HCT116 (cell line): ENCODE data around the gene TMPRSS3. TPM values are rescaled to one million over a fixed set of nuclear protein-coding genes. Genes with fewer than 3 reads are reported as not detected.

Source experiments
- ATAC-seq: fragments of 200-7000 bp; cut with Tn5 transposase; 2 replicates; pipeline ENCODE4 v1.9.1; 2020; ENCODE audit warnings: mild to moderate bottlenecking, moderate library complexity
- BruUV-seq: library from RNA; stranded (reverse); fragments of 400-500 nt; replicated peaks from 2 replicates; lab custom pipeline; 2021; lab: Mats Ljungman, UMichigan
- CTCF ChIA-PET: fragments of 300-600 bp; sonication (Branson Sonifier 250); formaldehyde crosslinking; loops from one replicate; lab custom pipeline; 2021; ENCODE audit warnings: antibody characterized with exemption; lab: Charles Lee
- POLR2A ChIA-PET: fragments of 300-600, 350-600 bp; sonication (Branson Sonifier 250); formaldehyde crosslinking; loops from one replicate; lab custom pipeline; 2021; ENCODE audit warnings: antibody characterized with exemption; lab: Charles Lee
- RAD21 ChIA-PET, 2 experiments: fragments of 300-600 bp; sonication (Branson Sonifier 250); formaldehyde crosslinking; loops; one replicate each; lab custom pipeline; 2023; ENCODE audit warnings: low total read pairs in 2 of 2; ENCODE audit not compliant: uncharacterized antibody in 2 of 2, unreplicated experiment in 2 of 2, low non-redundant PET in 1 of 2; lab: Charles Lee
- DNase-seq: peaks from one replicate; pipeline ENCODE4 v3.0.0-alpha.2; 2010; ENCODE audit warnings: low read depth, low spot score
- H2AFZ ChIP-seq: fragments of 200-600 bp; shearing (Covaris generic), sonication (generic); 2 replicates; pipeline ENCODE4 v1.6.1; 2017; ENCODE audit warnings: low read depth, mixed run types, mixed read lengths, antibody characterized with exemption, low read length; ENCODE audit not compliant: poor library complexity, severe bottlenecking
- H3K27ac ChIP-seq: 2 replicates; pipeline ENCODE4 v1.5.1; 2012; ENCODE audit warnings: low read depth, low read length
- H3K27me3 ChIP-seq: fragments of 200-600 bp; sonication (generic); 2 replicates; pipeline ENCODE4 v1.6.1; 2016; ENCODE audit warnings: mixed run types, low read length, mixed read lengths; ENCODE audit not compliant: insufficient read depth
- H3K36me3 ChIP-seq, 2 experiments: fragments of 200-500 bp in 1 of 2; fragments of 200-600 bp in 1 of 2; sonication (Bioruptor generic) in 1 of 2; sonication (generic) in 1 of 2; 2 replicates each; pipeline versions ENCODE4 v1.5.1 to v1.6.1; 2014 to 2016; ENCODE audit warnings: low read length in 2 of 2, inconsistent platforms in 1 of 2, mixed read lengths in 1 of 2, mixed run types in 1 of 2; ENCODE audit not compliant: insufficient read depth in 2 of 2, control insufficient read depth in 1 of 2
- H3K4me1 ChIP-seq, 2 experiments: fragments of 200-600 bp in 1 of 2; sonication (generic) in 1 of 2; 2 replicates each; pipeline versions ENCODE4 v1.5.1 to v1.6.1; 2012 to 2017; ENCODE audit warnings: low read length in 2 of 2, inconsistent platforms in 1 of 2, mild to moderate bottlenecking in 1 of 2, mixed read lengths in 1 of 2, mixed run types in 1 of 2, moderate library complexity in 1 of 2; ENCODE audit not compliant: insufficient read depth in 2 of 2, control insufficient read depth in 1 of 2
- H3K4me2 ChIP-seq: fragments of 200-600 bp; sonication (generic); 2 replicates; pipeline ENCODE4 v1.6.1; 2017; ENCODE audit warnings: mixed run types, low read length, mixed read lengths
- H3K4me3 ChIP-seq, 2 experiments: fragments of 200-600 bp in 1 of 2; sonication (generic) in 1 of 2; replicated peaks in 1 of 2; 2 replicates each; pipeline ENCODE4 v1.5.1; 2011 to 2016; ENCODE audit warnings: low read length in 2 of 2, control low read depth in 1 of 2, low read depth in 1 of 2, mild to moderate bottlenecking in 1 of 2, mixed read lengths in 1 of 2, mixed run types in 1 of 2
- H3K79me2 ChIP-seq: fragments of 200-600 bp; sonication (generic); 2 replicates; pipeline ENCODE4 v1.6.1; 2017; ENCODE audit warnings: mild to moderate bottlenecking, mixed run types, low read length, moderate library complexity, mixed read lengths; ENCODE audit not compliant: insufficient read depth
- H3K9ac ChIP-seq: fragments of 200-600 bp; sonication (generic); 2 replicates; pipeline ENCODE4 v1.6.1; 2016; ENCODE audit warnings: low read length, mixed read lengths
- H3K9me2 ChIP-seq: fragments of 200-600 bp; sonication (generic), shearing (Covaris generic); 2 replicates; pipeline ENCODE4 v1.6.1; 2017; ENCODE audit warnings: mixed run types, mild to moderate bottlenecking, moderate library complexity; ENCODE audit not compliant: insufficient read depth
- H3K9me3 ChIP-seq, 2 experiments: fragments of 200-500 bp in 1 of 2; fragments of 200-600 bp in 1 of 2; sonication (Bioruptor generic) in 1 of 2; sonication (generic) in 1 of 2; 2 replicates each; pipeline ENCODE4 v1.6.1; 2014 to 2017; ENCODE audit warnings: low read length in 2 of 2, mixed read lengths in 2 of 2, inconsistent platforms in 1 of 2, low read depth in 1 of 2, mild to moderate bottlenecking in 1 of 2, mixed run types in 1 of 2, moderate library complexity in 1 of 2; ENCODE audit not compliant: control insufficient read depth in 1 of 2, insufficient read depth in 1 of 2
- H4K20me1 ChIP-seq: fragments of 200-600 bp; sonication (generic), shearing (Covaris generic); 2 replicates; pipeline ENCODE4 v1.6.1; 2017; ENCODE audit warnings: mixed run types, mild to moderate bottlenecking, moderate library complexity; ENCODE audit not compliant: insufficient read depth
- EGR1 ChIP-seq: IDR thresholded peaks from 2 replicates; pipeline ENCODE4 v1.6.1; 2012; ENCODE audit warnings: low read depth
- EZH2 ChIP-seq: fragments of 200-600 bp; sonication (generic); IDR thresholded peaks from 2 replicates; pipeline ENCODE4 v1.6.1; 2017; ENCODE audit warnings: antibody characterized with exemption, mixed run types
- FOSL1 ChIP-seq: IDR thresholded peaks from 2 replicates; pipeline ENCODE4 v1.6.1; 2012; ENCODE audit warnings: low read depth
- JUND ChIP-seq: IDR thresholded peaks from 2 replicates; pipeline ENCODE4 v1.6.1; 2012
- POLR2AphosphoS5 ChIP-seq: IDR thresholded peaks from 2 replicates; pipeline ENCODE4 v1.6.1; 2011; ENCODE audit warnings: mild to moderate bottlenecking, low read depth, low read length, moderate library complexity
- SIN3A ChIP-seq: IDR thresholded peaks from 2 replicates; pipeline ENCODE4 v1.6.1; 2012; ENCODE audit warnings: low read depth
- SRF ChIP-seq: IDR thresholded peaks from 2 replicates; pipeline ENCODE4 v1.6.1; 2012; ENCODE audit warnings: low read depth
- TCF7L2 ChIP-seq: IDR thresholded peaks from 2 replicates; pipeline ENCODE4 v1.7.0; 2011; ENCODE audit warnings: borderline replicate concordance, inconsistent platforms; ENCODE audit not compliant: insufficient read depth, insufficient read length; ENCODE audit errors: extremely low read depth
- ZFX ChIP-seq: fragments of 450-650 bp; IDR thresholded peaks from 2 replicates; pipeline ENCODE4 v1.6.1; 2017
- intact Hi-C: fragments of 100-400 bp; cut with micrococcal nuclease; formaldehyde crosslinking; loops from 2 replicates; pipeline ENCODE4 v1.10.0; 2022
- total RNA-seq: library from RNA; stranded (reverse); gene quantifications from one replicate; pipeline ENCODE4 v1.2.1, GENCODE V29; 2021; ENCODE audit not compliant: unreplicated experiment
- TF ChIP-seq, protein P1 (sequence below): IDR thresholded peaks from 2 replicates; pipeline ENCODE4 v1.6.1; 2011; ENCODE audit warnings: mild to moderate bottlenecking, low read length, moderate library complexity; ENCODE audit not compliant: insufficient replicate concordance; ENCODE audit errors: extremely low read depth
- TF ChIP-seq, protein P2 (sequence below): IDR thresholded peaks from 2 replicates; pipeline ENCODE4 v1.6.1; 2012
- TF ChIP-seq, protein P3 (sequence below): IDR thresholded peaks from 2 replicates; pipeline ENCODE4 v1.6.1; 2012

Gene TMPRSS3
- total RNA-seq, 1 experiment from 2014 or later: not detected

DNA sequence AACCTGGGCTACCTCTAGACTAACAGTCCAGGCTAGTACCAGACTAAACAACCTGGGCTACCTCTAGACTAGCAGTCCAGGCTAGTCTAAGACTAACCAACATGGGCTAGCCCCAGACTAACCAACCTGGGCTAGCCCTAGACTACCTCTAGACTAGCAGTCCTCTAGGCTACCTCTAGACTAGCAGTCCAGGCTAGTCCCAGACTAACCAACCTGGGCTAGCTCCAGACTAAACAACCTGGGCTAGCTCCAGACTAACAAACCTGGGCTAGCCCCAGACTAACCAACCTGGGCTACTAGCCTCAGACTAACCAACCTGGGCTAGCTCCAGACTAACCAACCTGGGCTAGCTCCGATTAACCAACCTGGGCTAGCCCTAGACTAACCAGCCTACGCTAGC, 47.1 kb downstream of the TMPRSS3 start (continued):
- TF ChIP-seq, protein P1, sequence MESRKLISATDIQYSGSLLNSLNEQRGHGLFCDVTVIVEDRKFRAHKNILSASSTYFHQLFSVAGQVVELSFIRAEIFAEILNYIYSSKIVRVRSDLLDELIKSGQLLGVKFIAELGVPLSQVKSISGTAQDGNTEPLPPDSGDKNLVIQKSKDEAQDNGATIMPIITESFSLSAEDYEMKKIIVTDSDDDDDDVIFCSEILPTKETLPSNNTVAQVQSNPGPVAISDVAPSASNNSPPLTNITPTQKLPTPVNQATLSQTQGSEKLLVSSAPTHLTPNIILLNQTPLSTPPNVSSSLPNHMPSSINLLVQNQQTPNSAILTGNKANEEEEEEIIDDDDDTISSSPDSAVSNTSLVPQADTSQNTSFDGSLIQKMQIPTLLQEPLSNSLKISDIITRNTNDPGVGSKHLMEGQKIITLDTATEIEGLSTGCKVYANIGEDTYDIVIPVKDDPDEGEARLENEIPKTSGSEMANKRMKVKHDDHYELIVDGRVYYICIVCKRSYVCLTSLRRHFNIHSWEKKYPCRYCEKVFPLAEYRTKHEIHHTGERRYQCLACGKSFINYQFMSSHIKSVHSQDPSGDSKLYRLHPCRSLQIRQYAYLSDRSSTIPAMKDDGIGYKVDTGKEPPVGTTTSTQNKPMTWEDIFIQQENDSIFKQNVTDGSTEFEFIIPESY: no peak
- TF ChIP-seq FOSL1: no peak
- no peak for TF ChIP-seq SIN3A
- no peak for TF ChIP-seq SRF
- TF ChIP-seq, protein P2, sequence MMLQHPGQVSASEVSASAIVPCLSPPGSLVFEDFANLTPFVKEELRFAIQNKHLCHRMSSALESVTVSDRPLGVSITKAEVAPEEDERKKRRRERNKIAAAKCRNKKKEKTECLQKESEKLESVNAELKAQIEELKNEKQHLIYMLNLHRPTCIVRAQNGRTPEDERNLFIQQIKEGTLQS: no peak
- TF ChIP-seq POLR2AphosphoS5: no peak
- TF ChIP-seq, protein P3, sequence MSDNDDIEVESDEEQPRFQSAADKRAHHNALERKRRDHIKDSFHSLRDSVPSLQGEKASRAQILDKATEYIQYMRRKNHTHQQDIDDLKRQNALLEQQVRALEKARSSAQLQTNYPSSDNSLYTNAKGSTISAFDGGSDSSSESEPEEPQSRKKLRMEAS: no peak
- no peak for TF ChIP-seq TCF7L2
- TF ChIP-seq EZH2: no peak

DNA sequence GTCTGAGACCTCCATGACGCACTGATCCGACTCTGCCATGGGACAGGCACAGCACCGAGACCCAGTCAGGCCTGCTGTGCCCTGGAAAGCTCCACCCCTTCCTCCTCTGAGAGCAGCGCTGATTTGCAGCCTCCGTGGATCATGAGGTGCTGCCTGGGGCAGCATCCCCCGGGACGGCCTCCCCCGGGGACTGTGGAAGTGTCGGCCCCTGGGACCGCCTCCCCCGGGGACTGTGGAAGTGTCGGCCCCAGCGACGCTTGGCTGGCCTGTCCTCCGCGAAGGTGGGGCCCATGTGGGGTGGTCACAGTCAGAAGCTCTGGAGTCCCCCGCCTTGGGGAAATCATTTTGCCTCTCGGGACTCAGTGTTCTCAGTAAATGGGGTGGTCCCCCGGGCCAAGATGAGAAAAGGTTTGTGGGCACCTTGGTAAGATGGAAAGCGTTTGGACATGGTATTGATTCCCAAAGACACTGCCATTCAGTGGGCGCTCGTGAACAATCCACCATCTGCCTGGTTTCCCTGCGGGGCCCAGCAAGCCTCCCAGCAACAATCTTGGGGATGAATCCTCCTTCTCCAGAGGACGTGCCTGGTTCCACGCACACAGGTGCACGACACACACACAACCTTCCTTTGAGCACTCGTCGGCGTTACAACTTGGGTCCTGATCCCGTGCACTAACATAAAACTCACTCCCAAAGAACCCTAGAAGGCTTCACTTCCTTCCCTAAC, 48.1 kb downstream of the TMPRSS3 start:
- H3K9me2 ChIP-seq: no peaks in the 10 kb centered on the region
- H3K4me2 ChIP-seq: no peak overlapping the region
- H3K79me2 ChIP-seq: no peaks in the 10 kb centered on the region
- ChIA-PET POLR2A (no interaction called here), RAD21 (no interaction called here), CTCF (no interaction called here)
- H4K20me1 ChIP-seq: no peaks in the 10 kb centered on the region
- no peaks in the 10 kb centered on the region for H3K36me3 ChIP-seq
- no TSS peak for BruUV-seq
- H3K9ac ChIP-seq: no peak overlapping the region
- intact Hi-C loops: no loop called here
- DNase-seq (no peak), ATAC-seq (no peak)
- H3K4me1 ChIP-seq: no peaks in the 10 kb centered on the region
- H3K27me3 ChIP-seq: no peaks in the 10 kb centered on the region
- H2AFZ ChIP-seq: no peak overlapping the region
- H3K4me3 ChIP-seq: no peak overlapping the region
- no peak overlapping the region for H3K27ac ChIP-seq
- TF ChIP-seq FOSL1 (no peak), SRF (no peak), ZFX (no peak), EGR1 (no peak), JUND (no peak), EZH2 (no peak)
- no peaks in the 10 kb centered on the region for H3K9me3 ChIP-seq
